B cell (primary cell): ENCODE measurements around the gene ARL14EPL. TPM values are rescaled to one million over a fixed set of nuclear protein-coding genes. Genes with fewer than 3 reads are reported as not detected.

Source experiments
- ATAC-seq: fragments of 200-7000 bp; cut with Tn5 transposase; one replicate; pipeline ENCODE4 v1.10.0; 2021; ENCODE audit warnings: low read depth, mild to moderate bottlenecking, moderate number of reproducible peaks, moderate library complexity
- CTCF ChIA-PET: fragments of 350-600 bp; sonication (Branson Sonifier 250); formaldehyde crosslinking; loops from one replicate; lab custom pipeline; 2021; ENCODE audit warnings: antibody characterized with exemption, inconsistent platforms; lab: Charles Lee
- POLR2A ChIA-PET: fragments of 350-600 bp; sonication (Branson Sonifier 250); formaldehyde crosslinking; loops from one replicate; lab custom pipeline; 2021; ENCODE audit warnings: antibody characterized with exemption; lab: Charles Lee
- DNase-seq: peaks from one replicate; pipeline ENCODE4 v3.0.0; 2013
- H2AFZ ChIP-seq: 2 replicates; pipeline ENCODE4 v1.6.1; 2012; ENCODE audit warnings: mild to moderate bottlenecking, low read depth, low read length; ENCODE audit not compliant: insufficient read depth, poor library complexity, severe bottlenecking
- H3K27ac ChIP-seq, 2 donors: 1 replicate in 1 of 2; 2 replicates in 1 of 2; pipeline ENCODE4 v1.5.1; 2012 to 2013; ENCODE audit warnings: low read length in 2 of 2, mild to moderate bottlenecking in 2 of 2, moderate library complexity in 1 of 2
- H3K27me3 ChIP-seq, 4 experiments: fragments of 200-600 bp in 1 of 4; sonication (generic) in 1 of 4; replicated peaks in 1 of 4; 1 replicate in 2 of 4; 2 replicates in 2 of 4; pipeline versions ENCODE4 v1.6.1 to v1.7.0; 2013 to 2016; ENCODE audit warnings: low read length in 3 of 4, mild to moderate bottlenecking in 2 of 4, mixed read lengths in 1 of 4, moderate library complexity in 1 of 4; ENCODE audit not compliant: insufficient read depth in 4 of 4, control insufficient read depth in 3 of 4; ENCODE audit errors: control extremely low read depth in 1 of 4
- H3K36me3 ChIP-seq, 2 experiments: replicated peaks in 1 of 2; 1 replicate in 1 of 2; 2 replicates in 1 of 2; pipeline versions ENCODE4 v1.6.1 to v1.7.1; 2013; ENCODE audit warnings: low read length in 1 of 2; ENCODE audit not compliant: insufficient read depth in 2 of 2, control insufficient read depth in 1 of 2; ENCODE audit errors: control extremely low read depth in 1 of 2, extremely low read depth in 1 of 2
- H3K4me1 ChIP-seq, 2 donors: fragments of 200-600 bp in 1 of 2; sonication (generic) in 1 of 2; 1 replicate in 1 of 2; 2 replicates in 1 of 2; pipeline versions ENCODE4 v1.5.1 to v1.6.1; 2013 to 2017; ENCODE audit warnings: low read length in 2 of 2; ENCODE audit not compliant: control insufficient read depth in 2 of 2, insufficient read depth in 2 of 2
- H3K4me2 ChIP-seq: replicated peaks from 2 replicates; pipeline ENCODE3; 2012; ENCODE audit warnings: mild to moderate bottlenecking, low read depth, low read length; ENCODE audit not compliant: poor library complexity, severe bottlenecking
- H3K4me3 ChIP-seq, 5 experiments: fragments of 200-600 bp in 1 of 5; sonication (generic) in 1 of 5; 1 replicate in 3 of 5; 2 replicates in 2 of 5; pipeline versions ENCODE4 v1.5.1 to v1.7.0; 2011 to 2016; ENCODE audit warnings: low read length in 4 of 5, mild to moderate bottlenecking in 4 of 5, low read depth in 2 of 5, control low read depth in 1 of 5, moderate library complexity in 1 of 5; ENCODE audit not compliant: insufficient read depth in 1 of 5; ENCODE audit errors: control extremely low read depth in 1 of 5, extremely low read depth in 1 of 5
- H3K79me2 ChIP-seq: fragments of 200-600 bp; sonication (generic); one replicate; pipeline ENCODE4 v1.6.0; 2016; ENCODE audit warnings: low read length; ENCODE audit not compliant: control insufficient read depth, insufficient read depth
- H3K9ac ChIP-seq: fragments of 200-600 bp; sonication (generic); 2 replicates; pipeline ENCODE4 v1.6.1; 2017; ENCODE audit warnings: mild to moderate bottlenecking, low read length, moderate library complexity
- H3K9me3 ChIP-seq, 3 donors: one replicate each; pipeline versions ENCODE4 v1.6.1 to v1.7.1; 2013; ENCODE audit warnings: low read length in 2 of 3; ENCODE audit not compliant: control insufficient read depth in 2 of 3, insufficient read depth in 1 of 3; ENCODE audit errors: control extremely low read depth in 1 of 3
- H4K20me1 ChIP-seq: 2 replicates; pipeline ENCODE4 v1.6.0; 2012; ENCODE audit warnings: mild to moderate bottlenecking, low read length; ENCODE audit not compliant: insufficient read depth, control insufficient read depth, poor library complexity, severe bottlenecking
- H3K27ac Mint-ChIP-seq: one replicate; pipeline ENCODE4 v1.8.0; 2021; ENCODE audit warnings: mixed read lengths
- H3K27me3 Mint-ChIP-seq: one replicate; pipeline ENCODE4 v1.8.0; 2021; ENCODE audit warnings: mixed read lengths
- H3K4me1 Mint-ChIP-seq: one replicate; pipeline ENCODE4 v1.8.0; 2021; ENCODE audit warnings: mixed read lengths
- H3K4me3 Mint-ChIP-seq: one replicate; pipeline ENCODE4 v1.8.0; 2021; ENCODE audit warnings: mixed read lengths
- H3K9me3 Mint-ChIP-seq: one replicate; pipeline ENCODE4 v1.8.0; 2022; ENCODE audit warnings: mixed read lengths; ENCODE audit not compliant: insufficient read depth
- CTCF ChIP-seq: fragments of 200-600 bp; IDR thresholded peaks from one replicate; pipeline ENCODE4 v1.8.0; 2022; ENCODE audit warnings: antibody characterized with exemption, mild to moderate bottlenecking
- EZH2 ChIP-seq: IDR thresholded peaks from 2 replicates; pipeline ENCODE4 v1.6.1; 2012; ENCODE audit warnings: borderline replicate concordance, low read depth, mild to moderate bottlenecking, moderate library complexity, low read length; ENCODE audit not compliant: insufficient read depth, poor library complexity, severe bottlenecking
- WGBS: methylation state at CpG from one replicate; pipeline ENCODE4 v1.1.5; 2013; ENCODE audit warnings: missing lambda C conversion rate; ENCODE audit not compliant: insufficient coverage; 5-methylcytosine and 5-hydroxymethylcytosine counted together
- intact Hi-C: fragments of 100-400 bp; cut with micrococcal nuclease; formaldehyde crosslinking; loops from one replicate; pipeline ENCODE4 v1.10.0; 2022
- polyA plus RNA-seq: library from polyadenylated mRNA; depleted of rRNA; stranded (reverse); fragments of >200 nt; gene quantifications from 2 replicates; pipeline ENCODE4 v1.2.3, GENCODE V29; 2012
- total RNA-seq, 2 donors: library from RNA; stranded (reverse); fragments of 120-200 nt in 1 of 2; gene quantifications; 1 replicate in 1 of 2; 2 replicates in 1 of 2; pipeline versions ENCODE4 v1.2.3 to v1.2.4, GENCODE V29; 2013 to 2022

The ARL14EPL gene
- total and polyA plus RNA-seq, 2 donors (not counting 1 experiment from before 2014, with no cell fraction given): 0.19 TPM; not detected in 1

- intact Hi-C loops: loop anchor here (5.0 kb wide), 1 partner anchor 40 kb away; no protein-coding TSS in a partner anchor
- Histone ChIP-seq H3K9me3 (peaks cover 0 to 4% (median 0%) of the 10 kb centered on the region in 3 donors), H3K4me3 (no peak overlapping the region), H3K36me3 (no peaks in the 10 kb centered on the region), H4K20me1 (no peaks in the 10 kb centered on the region), H3K9ac (no peak overlapping the region), H3K27me3 (no peaks in the 10 kb centered on the region), H3K4me2 (no peak overlapping the region), H3K4me1 (peaks cover 44 to 46% of the 10 kb centered on the region in 2 donors), H2AFZ (no peak overlapping the region), H3K27ac (no peak overlapping the region), H3K79me2 (no peaks in the 10 kb centered on the region)
- peak overlapping the region; percentile 55 for H3K27ac Mint-ChIP-seq
- H3K27me3 Mint-ChIP-seq: no peaks in the 10 kb centered on the region
- ATAC-seq (no peak), DNase-seq (no peak)
- H3K9me3 Mint-ChIP-seq: no peaks in the 10 kb centered on the region
- 100% methylated on average over 2 of the region's 3 CpGs for WGBS
- CTCF ChIA-PET: interaction anchor here (1.0 to 1.7 kb wide), 2 partner anchors 9 to 402 kb away, joined by 3 read pairs; no protein-coding TSS in a partner anchor
- no peak overlapping the region for H3K4me3 Mint-ChIP-seq
- TF ChIP-seq CTCF (no peak), EZH2 (no peak)
- POLR2A ChIA-PET: no interaction called here
- H3K4me1 Mint-ChIP-seq: peaks cover 60% of the 10 kb centered on the region
Measured at GRCh38 chr5:116037236-116037822, 5.1 kb downstream of the ARL14EPL start.

DNA sequence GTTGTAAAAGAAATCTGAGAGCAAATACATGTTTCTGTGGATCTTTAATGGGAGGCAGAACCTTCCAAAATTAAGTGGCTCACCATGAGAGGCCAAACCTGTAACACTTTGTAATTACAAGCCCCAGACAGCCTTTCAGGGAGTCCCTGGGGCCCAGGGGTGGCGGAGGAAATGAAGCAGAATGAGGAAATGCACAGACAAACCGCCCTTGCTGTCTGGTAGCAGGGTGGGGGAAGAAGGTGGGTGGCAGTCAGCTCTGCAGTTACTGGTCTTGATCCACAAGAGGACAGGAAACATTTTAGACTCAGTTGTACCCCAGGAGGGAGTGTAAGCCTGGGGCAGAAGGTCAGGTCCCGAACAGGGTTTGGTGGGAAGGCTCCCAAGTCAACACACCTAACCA, 6.5 kb downstream of the ARL14EPL start:
- H3K9me3 ChIP-seq: no peaks in the 10 kb centered on the region
- H3K4me1 ChIP-seq: peaks cover 32 to 33% of the 10 kb centered on the region in 2 donors
- H3K4me2 ChIP-seq: peak overlapping the region; percentile 53
- no peaks in the 10 kb centered on the region for H3K79me2 ChIP-seq
- no peaks in the 10 kb centered on the region for H4K20me1 ChIP-seq
- ChIA-PET POLR2A (no interaction called here), CTCF (no interaction called here)
- 12% methylated on average over 3 of the region's 3 CpGs for WGBS
- H3K27me3 ChIP-seq: no peaks in the 10 kb centered on the region
- peak; percentile 70 for DNase-seq
- Mint-ChIP-seq H3K9me3 (no peaks in the 10 kb centered on the region), H3K27me3 (no peaks in the 10 kb centered on the region), H3K27ac (peak overlapping the region; percentile 90), H3K4me1 (peaks cover 50% of the 10 kb centered on the region), H3K4me3 (peak overlapping the region; percentile 65)
- peak overlapping the region; percentile 34 to 67 for H3K27ac ChIP-seq
- H2AFZ ChIP-seq: peak overlapping the region; percentile 59
- no peaks in the 10 kb centered on the region for H3K36me3 ChIP-seq
- peak; percentile 98 for ATAC-seq
- peak overlapping the region in 1 of 5 experiments; percentile 20 for H3K4me3 ChIP-seq
- no peak for TF ChIP-seq EZH2
- intact Hi-C loops: loop anchor here (2.0 to 5.0 kb wide), 2 partner anchors 38 to 198 kb away; partner anchors contain the start of genes AP3S1 and ATG12
- H3K9ac ChIP-seq: peak overlapping the region; percentile 10
